ENCODE data around the gene TRABD2A. TPM values are rescaled to one million over a fixed set of nuclear protein-coding genes. Genes with fewer than 3 reads are reported as not detected.

TRABD2A gene
- polyA plus RNA-seq, 1 donor (not counting 4 experiments of a cell fraction or from before 2014, with no cell fraction given) = 0.54 TPM

DNA sequence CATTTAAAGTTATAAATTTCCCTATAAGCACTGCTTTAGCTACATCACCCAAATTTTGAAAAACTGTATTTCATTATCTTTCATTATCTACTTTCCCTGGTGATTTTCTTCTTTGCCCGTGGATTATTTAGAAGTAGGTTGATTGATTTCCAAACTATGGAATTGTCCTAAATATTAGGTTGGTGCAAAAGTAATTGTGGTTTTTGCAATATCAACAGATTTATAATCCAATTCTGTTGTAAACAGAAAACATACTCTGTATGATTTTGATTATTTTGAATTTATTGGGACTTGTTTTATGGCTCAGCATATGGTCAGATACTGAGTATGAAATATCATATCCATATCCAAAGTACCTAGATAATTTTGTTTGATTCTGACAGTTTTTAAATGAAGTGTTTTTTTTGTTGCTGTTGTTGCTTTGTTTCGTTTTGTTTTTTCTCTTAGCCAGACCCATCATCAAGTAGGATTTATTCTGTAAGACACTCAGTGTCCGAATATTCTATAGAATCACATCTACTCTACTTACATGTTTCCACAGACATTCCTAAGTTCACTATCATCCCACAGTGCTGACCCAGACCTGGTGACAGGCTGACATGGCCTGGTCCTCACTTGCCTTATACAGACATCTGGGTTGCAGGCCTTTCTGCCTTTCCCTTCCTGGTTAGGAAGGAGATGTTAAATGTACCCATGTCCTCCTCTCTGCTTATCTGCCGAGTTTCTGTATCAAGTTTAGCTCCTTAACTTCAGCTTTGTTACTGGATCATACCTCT, 2.1 kb upstream of the TRABD2A start:
- no peak for TF ChIP-seq EZH2 (IDR thresholded peaks at IDR 0.05; ENCODE audit: low read length)
- TF ChIP-seq, protein P1, sequence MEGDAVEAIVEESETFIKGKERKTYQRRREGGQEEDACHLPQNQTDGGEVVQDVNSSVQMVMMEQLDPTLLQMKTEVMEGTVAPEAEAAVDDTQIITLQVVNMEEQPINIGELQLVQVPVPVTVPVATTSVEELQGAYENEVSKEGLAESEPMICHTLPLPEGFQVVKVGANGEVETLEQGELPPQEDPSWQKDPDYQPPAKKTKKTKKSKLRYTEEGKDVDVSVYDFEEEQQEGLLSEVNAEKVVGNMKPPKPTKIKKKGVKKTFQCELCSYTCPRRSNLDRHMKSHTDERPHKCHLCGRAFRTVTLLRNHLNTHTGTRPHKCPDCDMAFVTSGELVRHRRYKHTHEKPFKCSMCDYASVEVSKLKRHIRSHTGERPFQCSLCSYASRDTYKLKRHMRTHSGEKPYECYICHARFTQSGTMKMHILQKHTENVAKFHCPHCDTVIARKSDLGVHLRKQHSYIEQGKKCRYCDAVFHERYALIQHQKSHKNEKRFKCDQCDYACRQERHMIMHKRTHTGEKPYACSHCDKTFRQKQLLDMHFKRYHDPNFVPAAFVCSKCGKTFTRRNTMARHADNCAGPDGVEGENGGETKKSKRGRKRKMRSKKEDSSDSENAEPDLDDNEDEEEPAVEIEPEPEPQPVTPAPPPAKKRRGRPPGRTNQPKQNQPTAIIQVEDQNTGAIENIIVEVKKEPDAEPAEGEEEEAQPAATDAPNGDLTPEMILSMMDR (optimal IDR thresholded peaks at IDR 0.05 in 1 of 3, IDR thresholded peaks at IDR 0.05 in 1 of 3, conservative IDR thresholded peaks at IDR 0.05 in 1 of 3; ENCODE audit: extremely low read depth in 1 of 3, insufficient read depth in 2 of 3, low read length in 3 of 3) = no peak
- Histone ChIP-seq H3K36me3 (ENCODE audit: control insufficient read depth in 2 of 2, extremely low read depth in 1 of 2, insufficient read depth in 2 of 2, low read length in 2 of 2) (no peaks in the 10 kb centered on the region), H3K9me1 (ENCODE audit: control insufficient read depth, extremely low read depth, insufficient read depth, low read length) (no peaks in the 10 kb centered on the region), H3K27ac (ENCODE audit: control insufficient read depth, insufficient read depth, low read length) (no peak overlapping the region), H4K20me1 (ENCODE audit: control insufficient read depth, extremely low read depth, insufficient read depth, low read length) (no peaks in the 10 kb centered on the region), H3K27me3 (ENCODE audit: control insufficient read depth, extremely low read depth, insufficient read depth, low read length) (peaks cover 38% of the 10 kb centered on the region), H3K4me1 (ENCODE audit: control insufficient read depth, extremely low read depth, insufficient read depth, low read length) (peaks cover 12% of the 10 kb centered on the region), H3K9me3 (ENCODE audit: control insufficient read depth, low read depth, low read length) (no peaks in the 10 kb centered on the region), H3K4me2 (ENCODE audit: control insufficient read depth, extremely low read depth, insufficient read depth, low read depth, low read length) (no peak overlapping the region), H3K4me3 (ENCODE audit: control insufficient read depth in 2 of 3, extremely low read depth in 1 of 3, insufficient read depth in 2 of 3, low read depth in 1 of 3, low read length in 3 of 3) (no peak overlapping the region), H3K9ac (ENCODE audit: control insufficient read depth, extremely low read depth, insufficient read depth, low read length) (no peak overlapping the region), H3K79me2 (ENCODE audit: control insufficient read depth, insufficient read depth, low read length) (no peaks in the 10 kb centered on the region), H2AFZ (ENCODE audit: control insufficient read depth, low read length) (no peak overlapping the region)
- dilution Hi-C loops (cut with MboI; ENCODE audit: extremely low pct_ligation_motif_present, low sequenced_read_pairs) = no loop called here
- DNase-seq (ENCODE audit: low read depth, low spot score) (no peak), FAIRE-seq (no peak)

DNA sequence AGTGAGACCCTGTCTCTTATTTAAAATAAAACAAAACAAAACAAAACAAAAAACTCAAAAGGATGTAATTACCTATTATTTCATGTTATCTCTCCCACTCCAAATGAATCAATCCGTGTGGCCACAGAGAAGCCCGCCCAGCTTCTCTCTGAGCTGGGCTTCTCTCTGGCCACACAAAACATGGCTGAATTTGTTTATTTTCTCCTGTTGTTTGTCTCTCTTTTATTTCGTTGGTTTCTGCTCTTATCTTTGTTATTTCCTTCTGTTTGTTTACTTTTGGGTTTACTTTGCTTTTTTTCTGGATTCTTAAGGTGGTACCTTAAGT, 1.5 kb upstream of the TRABD2A start:
- H3K27ac ChIP-seq (ENCODE audit: control insufficient read depth, insufficient read depth, low read length) = no peak overlapping the region
- H3K4me2 ChIP-seq (ENCODE audit: control insufficient read depth, extremely low read depth, insufficient read depth, low read depth, low read length) = peak overlapping the region; percentile 98
- H3K4me3 ChIP-seq (ENCODE audit: control insufficient read depth in 2 of 3, extremely low read depth in 1 of 3, insufficient read depth in 2 of 3, low read depth in 1 of 3, low read length in 3 of 3) = no peak overlapping the region
- dilution Hi-C loops (cut with MboI; ENCODE audit: extremely low pct_ligation_motif_present, low sequenced_read_pairs) = no loop called here
- H3K9me1 ChIP-seq (ENCODE audit: control insufficient read depth, extremely low read depth, insufficient read depth, low read length) = no peaks in the 10 kb centered on the region
- H2AFZ ChIP-seq (ENCODE audit: control insufficient read depth, low read length) = no peak overlapping the region
- peaks cover 12% of the 10 kb centered on the region for H3K4me1 ChIP-seq (ENCODE audit: control insufficient read depth, extremely low read depth, insufficient read depth, low read length)
- no peaks in the 10 kb centered on the region for H4K20me1 ChIP-seq (ENCODE audit: control insufficient read depth, extremely low read depth, insufficient read depth, low read length)
- H3K9ac ChIP-seq (ENCODE audit: control insufficient read depth, extremely low read depth, insufficient read depth, low read length) = no peak overlapping the region
- DNase-seq (ENCODE audit: low read depth, low spot score) (no peak), FAIRE-seq (no peak)
- TF ChIP-seq, protein P1 (optimal IDR thresholded peaks at IDR 0.05 in 1 of 3, IDR thresholded peaks at IDR 0.05 in 1 of 3, conservative IDR thresholded peaks at IDR 0.05 in 1 of 3; ENCODE audit: extremely low read depth in 1 of 3, insufficient read depth in 2 of 3, low read length in 3 of 3) = no peak
- no peak for TF ChIP-seq EZH2 (IDR thresholded peaks at IDR 0.05; ENCODE audit: low read length)
- H3K9me3 ChIP-seq (ENCODE audit: control insufficient read depth, low read depth, low read length) = no peaks in the 10 kb centered on the region
- peaks cover 42% of the 10 kb centered on the region for H3K27me3 ChIP-seq (ENCODE audit: control insufficient read depth, extremely low read depth, insufficient read depth, low read length)
- H3K36me3 ChIP-seq (ENCODE audit: control insufficient read depth in 2 of 2, extremely low read depth in 1 of 2, insufficient read depth in 2 of 2, low read length in 2 of 2) = no peaks in the 10 kb centered on the region
- no peaks in the 10 kb centered on the region for H3K79me2 ChIP-seq (ENCODE audit: control insufficient read depth, insufficient read depth, low read length)

Data from keratinocyte (primary cell).